Lower leg skin (tissue), 3 donors: ENCODE data around the gene CNP.
A peak's percentile ranks its signal among the peaks of the same experiment; 100 is the strongest.

Source experiments
- CTCF ChIP-seq, 3 donors: fragments of 450-650 bp; IDR thresholded peaks; one replicate each; pipeline ENCODE4 v1.5.1; 2016; ENCODE audit warnings: antibody characterized with exemption in 3 of 3, mild to moderate bottlenecking in 3 of 3, moderate library complexity in 2 of 3
- POLR2A ChIP-seq, 2 donors: fragments of 450-650 bp; IDR thresholded peaks; one replicate each; pipeline ENCODE4 v1.6.1; 2016 to 2017; ENCODE audit warnings: antibody characterized with exemption in 2 of 2, mild to moderate bottlenecking in 1 of 2, moderate library complexity in 1 of 2

DNA sequence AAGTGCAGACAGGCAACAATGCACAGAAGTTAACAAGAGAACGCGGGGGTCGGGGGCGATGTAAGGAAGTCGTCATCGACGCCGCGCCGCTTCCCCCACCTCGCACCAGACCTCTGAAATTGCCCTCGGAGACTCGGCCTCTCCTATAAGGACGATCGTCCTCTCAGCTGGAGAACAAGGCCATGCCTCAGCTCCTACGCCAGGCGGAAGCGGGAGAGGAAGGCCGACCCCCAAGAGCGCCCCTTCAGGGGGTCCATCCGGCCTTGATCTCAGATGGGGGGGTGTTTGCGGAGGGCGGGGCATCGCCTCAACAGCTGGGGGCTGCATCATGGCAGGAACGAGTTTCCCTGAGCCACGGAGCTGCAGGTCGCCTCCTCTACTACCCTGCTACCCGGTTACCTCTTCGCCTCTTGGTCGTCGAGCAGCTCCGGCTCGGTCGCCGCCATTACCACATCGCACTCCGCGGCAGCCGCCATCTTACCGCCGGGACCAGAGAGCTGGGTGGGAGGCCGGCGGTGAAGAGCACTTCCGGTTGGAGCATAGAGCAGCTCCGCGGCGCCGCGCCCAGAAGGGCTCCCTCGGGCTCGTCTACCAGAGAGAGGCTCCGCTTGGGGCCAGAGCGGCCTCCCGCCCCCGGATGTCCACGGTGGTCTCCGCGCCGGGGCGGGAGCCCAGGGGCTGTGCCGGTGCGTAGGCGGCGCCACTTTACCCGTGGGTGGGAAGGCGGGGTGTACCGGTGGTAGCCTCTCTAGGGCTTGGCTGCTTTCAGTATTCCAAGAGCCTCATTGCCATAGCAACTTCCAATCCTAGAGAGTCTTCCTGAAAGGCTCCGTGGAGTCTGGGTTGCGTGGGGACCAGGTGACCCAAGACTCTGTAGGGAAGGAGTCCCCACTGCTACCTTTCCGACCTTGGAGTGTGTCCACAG, 50.6 kb downstream of the CNP start, which contains the start of gene DNAJC7:
- TF ChIP-seq CTCF (IDR thresholded peaks at IDR 0.05) (no peak), POLR2A (IDR thresholded peaks at IDR 0.05) (peak in 1 of 2 donors; percentile 60)
